H1 (cell line): ENCODE measurements around the gene NFIA. TPM values are rescaled to one million over a fixed set of nuclear protein-coding genes. Genes with fewer than 3 reads are reported as not detected.

Source experiments
- CTCF ChIA-PET: fragments of 300-600 bp; sonication (Branson Sonifier 250); formaldehyde crosslinking; loops from one replicate; lab custom pipeline; 2021; ENCODE audit not compliant: partially characterized antibody; lab: Charles Lee
- POLR2A ChIA-PET: fragments of 300-600 bp; sonication (Branson Sonifier 250); formaldehyde crosslinking; loops from one replicate; lab custom pipeline; 2021; ENCODE audit warnings: inconsistent platforms; ENCODE audit not compliant: partially characterized antibody; lab: Charles Lee
- DNase-seq, 2 experiments: peaks; one replicate each; pipeline versions ENCODE4 v3.0.0 to v3.0.0-alpha.2; 2010 to 2022; ENCODE audit warnings: low spot score in 2 of 2, low read depth in 1 of 2, mixed read lengths in 1 of 2
- FAIRE-seq: peaks from 2 replicates; lab custom pipeline; 2011; peaks lifted over from hg19 to GRCh38; lab: Jason Lieb, UNC
- H2AFZ ChIP-seq: 2 replicates; pipeline ENCODE4 v1.8.1; 2012; ENCODE audit warnings: low read length, inconsistent platforms
- H2AK5ac ChIP-seq: 2 replicates; pipeline ENCODE4 v1.6.1; 2013; ENCODE audit warnings: low read depth, low read length
- H2BK120ac ChIP-seq: replicated peaks from 2 replicates; pipeline ENCODE3; 2013; ENCODE audit warnings: low read depth, low read length, inconsistent platforms
- H2BK12ac ChIP-seq: 2 replicates; pipeline ENCODE4 v1.6.1; 2013; ENCODE audit warnings: low read depth, low read length
- H2BK15ac ChIP-seq: 2 replicates; pipeline ENCODE4 v1.6.1; 2013; ENCODE audit warnings: low read length
- H2BK20ac ChIP-seq: 2 replicates; pipeline ENCODE4 v1.6.1; 2013; ENCODE audit warnings: low read length
- H2BK5ac ChIP-seq: 2 replicates; pipeline ENCODE4 v1.6.1; 2013; ENCODE audit warnings: low read depth, low read length
- H3K14ac ChIP-seq: 2 replicates; pipeline ENCODE4 v1.6.1; 2013; ENCODE audit warnings: inconsistent platforms; ENCODE audit not compliant: insufficient read length
- H3K18ac ChIP-seq: 2 replicates; pipeline ENCODE4 v1.6.1; 2013; ENCODE audit warnings: low read length; ENCODE audit errors: extremely low read depth
- H3K23ac ChIP-seq: 2 replicates; pipeline ENCODE4 v1.6.1; 2013; ENCODE audit warnings: inconsistent platforms; ENCODE audit not compliant: insufficient read length
- H3K23me2 ChIP-seq: 2 replicates; pipeline ENCODE4 v1.6.1; 2013; ENCODE audit warnings: low read depth, low read length
- H3K27ac ChIP-seq: 2 replicates; pipeline ENCODE4 v1.6.1; 2011; ENCODE audit warnings: low read depth, low read length, inconsistent platforms
- H3K27me3 ChIP-seq, 4 experiments: replicated peaks in 1 of 4; 1 replicate in 1 of 4; 2 replicates in 3 of 4; pipeline versions ENCODE4 v1.6.1 to v1.8.1; 2011 to 2013; ENCODE audit warnings: low read length in 3 of 4, mild to moderate bottlenecking in 3 of 4, inconsistent platforms in 2 of 4, mixed read lengths in 2 of 4, moderate library complexity in 1 of 4; ENCODE audit not compliant: control insufficient read depth in 3 of 4, insufficient read depth in 3 of 4; ENCODE audit errors: extremely low read depth in 1 of 4
- H3K36me3 ChIP-seq, 4 experiments: 2 replicates each; pipeline versions ENCODE4 v1.6.1 to v1.8.1; 2011 to 2013; ENCODE audit warnings: mild to moderate bottlenecking in 4 of 4, low read length in 3 of 4, moderate library complexity in 2 of 4, control low read depth in 1 of 4, inconsistent platforms in 1 of 4; ENCODE audit not compliant: insufficient read depth in 4 of 4, control insufficient read depth in 2 of 4
- H3K4ac ChIP-seq: replicated peaks from 2 replicates; pipeline ENCODE3; 2013; ENCODE audit warnings: low read length, low read depth, mixed read lengths, inconsistent platforms; ENCODE audit not compliant: insufficient read length
- H3K4me1 ChIP-seq, 4 experiments: replicated peaks in 1 of 4; 1 replicate in 1 of 4; 2 replicates in 3 of 4; pipeline versions ENCODE4 v1.6.1 to v1.8.1; 2011 to 2013; ENCODE audit warnings: low read length in 3 of 4, inconsistent platforms in 2 of 4, mixed read lengths in 1 of 4; ENCODE audit not compliant: insufficient read depth in 4 of 4, control insufficient read depth in 3 of 4
- H3K4me2 ChIP-seq, 2 experiments: 2 replicates each; pipeline versions ENCODE4 v1.6.1 to v1.8.1; 2011 to 2013; ENCODE audit warnings: low read depth in 2 of 2, low read length in 2 of 2, control low read depth in 1 of 2, inconsistent platforms in 1 of 2, mild to moderate bottlenecking in 1 of 2; ENCODE audit not compliant: insufficient read depth in 1 of 2
- H3K4me3 ChIP-seq, 4 experiments: fragments of 200-600, 300-600 bp in 1 of 4; sonication (generic), shearing (Covaris generic), sonication (Bioruptor Twin) in 1 of 4; 2 replicates each; pipeline versions ENCODE4 v1.5.1 to v1.8.1; 2011 to 2016; ENCODE audit warnings: low read length in 4 of 4, low read depth in 3 of 4, control low read depth in 2 of 4, inconsistent platforms in 2 of 4, mild to moderate bottlenecking in 2 of 4, mixed read lengths in 1 of 4, moderate library complexity in 1 of 4; ENCODE audit not compliant: insufficient read depth in 2 of 4; ENCODE audit errors: extremely low read depth in 1 of 4
- H3K56ac ChIP-seq: replicated peaks from 2 replicates; pipeline ENCODE3; 2013; ENCODE audit warnings: low read depth, mild to moderate bottlenecking, mixed read lengths, low read length, inconsistent platforms; ENCODE audit not compliant: insufficient read length
- H3K79me1 ChIP-seq: 2 replicates; pipeline ENCODE4 v1.6.1; 2013; ENCODE audit warnings: low read depth, low read length, control low read depth
- H3K79me2 ChIP-seq, 2 experiments: 2 replicates each; pipeline versions ENCODE4 v1.6.1 to v1.8.1; 2012 to 2013; ENCODE audit warnings: low read length in 2 of 2, mild to moderate bottlenecking in 2 of 2, inconsistent platforms in 1 of 2; ENCODE audit not compliant: insufficient read depth in 2 of 2, control insufficient read depth in 1 of 2
- H3K9ac ChIP-seq, 4 experiments: replicated peaks in 1 of 4; 1 replicate in 1 of 4; 2 replicates in 3 of 4; pipeline versions ENCODE4 v1.6.1 to v1.8.1; 2011 to 2013; ENCODE audit warnings: low read depth in 3 of 4, low read length in 3 of 4, control low read depth in 2 of 4, mild to moderate bottlenecking in 2 of 4, moderate library complexity in 2 of 4, inconsistent platforms in 1 of 4; ENCODE audit errors: extremely low read depth in 1 of 4
- H3K9me3 ChIP-seq, 2 experiments: 2 replicates each; pipeline versions ENCODE4 v1.6.1 to v1.8.1; 2012 to 2013; ENCODE audit warnings: mild to moderate bottlenecking in 2 of 2, moderate library complexity in 2 of 2, control low read depth in 1 of 2, inconsistent platforms in 1 of 2, low read depth in 1 of 2, low read length in 1 of 2, mixed read lengths in 1 of 2; ENCODE audit not compliant: insufficient read depth in 2 of 2
- H4K20me1 ChIP-seq, 2 experiments: replicated peaks in 1 of 2; 2 replicates each; pipeline versions ENCODE3 to v1.8.1; 2011 to 2013; ENCODE audit warnings: inconsistent platforms in 2 of 2, low read length in 2 of 2, mild to moderate bottlenecking in 1 of 2; ENCODE audit not compliant: insufficient read depth in 2 of 2, control insufficient read depth in 1 of 2
- H4K5ac ChIP-seq: 2 replicates; pipeline ENCODE4 v1.6.1; 2013; ENCODE audit warnings: low read length, low read depth, mixed read lengths, inconsistent platforms; ENCODE audit not compliant: insufficient read length
- H4K8ac ChIP-seq: 2 replicates; pipeline ENCODE4 v1.8.0; 2013; ENCODE audit warnings: mild to moderate bottlenecking, moderate library complexity, low read length, inconsistent platforms; ENCODE audit not compliant: insufficient read depth; ENCODE audit errors: extremely low read depth
- H4K91ac ChIP-seq: replicated peaks from 2 replicates; pipeline ENCODE3; 2013; ENCODE audit warnings: low read length, mixed read lengths, inconsistent platforms; ENCODE audit not compliant: insufficient read length
- ATF3 ChIP-seq: IDR thresholded peaks from 2 replicates; pipeline ENCODE4 v1.6.1; 2011; ENCODE audit warnings: low read depth, mild to moderate bottlenecking, low read length; ENCODE audit not compliant: insufficient read depth
- CTCF ChIP-seq, 3 experiments: IDR thresholded peaks; 1 replicate in 2 of 3; 2 replicates in 1 of 3; pipeline versions ENCODE4 v1.5.1 to v1.6.1; 2011; ENCODE audit warnings: low read length in 3 of 3, mild to moderate bottlenecking in 3 of 3, inconsistent platforms in 2 of 3, low read depth in 1 of 3, moderate library complexity in 1 of 3; ENCODE audit not compliant: insufficient read depth in 1 of 3; ENCODE audit errors: control extremely low read depth in 1 of 3
- EGR1 ChIP-seq: IDR thresholded peaks from 2 replicates; pipeline ENCODE4 v1.6.1; 2011; ENCODE audit warnings: low read depth, low read length, borderline replicate concordance
- GTF2F1 ChIP-seq: IDR thresholded peaks from 2 replicates; pipeline ENCODE4 v1.6.1; 2012; ENCODE audit warnings: low read depth, low read length, improper control_type of control experiment, borderline replicate concordance
- KDM1A ChIP-seq: fragments of 200-600, 300-600 bp; sonication (generic); IDR thresholded peaks from 2 replicates; pipeline ENCODE4 v1.7.1; 2016; ENCODE audit warnings: mild to moderate bottlenecking, low read length, borderline replicate concordance
- RNF2 ChIP-seq: fragments of 200-900, 300-1000 bp; sonication (generic); IDR thresholded peaks from 2 replicates; pipeline ENCODE4 v1.7.1; 2016; ENCODE audit warnings: borderline replicate concordance, low read depth, mild to moderate bottlenecking, antibody characterized with exemption, low read length; ENCODE audit not compliant: poor library complexity, severe bottlenecking; ENCODE audit errors: missing control alignments
- SUZ12 ChIP-seq: fragments of 200-600 bp; sonication (generic); IDR thresholded peaks from 2 replicates; pipeline ENCODE4 v1.6.1; 2012; ENCODE audit warnings: mild to moderate bottlenecking, inconsistent platforms, low read length, moderate library complexity, mixed read lengths
- TAF1 ChIP-seq: IDR thresholded peaks from 2 replicates; pipeline ENCODE4 v1.6.1; 2011; ENCODE audit warnings: mild to moderate bottlenecking, low read depth, low read length
- WGBS, 2 experiments: shearing (Covaris generic) in 1 of 2; methylation state at CpG; one replicate each; pipeline versions ENCODE4 v1.1.6 to v1.1.7; 2013 to 2015; ENCODE audit warnings: low lambda C conversion rate in 2 of 2, mixed read lengths in 2 of 2, inconsistent platforms in 1 of 2, low coverage in 1 of 2, missing lambda C conversion rate in 1 of 2; ENCODE audit not compliant: insufficient replicate concordance in 2 of 2, insufficient coverage in 1 of 2, insufficient read length in 1 of 2; ENCODE audit errors: extremely low coverage in 1 of 2, missing lambda C conversion rate in 1 of 2; 5-methylcytosine and 5-hydroxymethylcytosine counted together
- polyA plus RNA-seq, 7 experiments: library from polyadenylated mRNA; depleted of rRNA in 3 of 7; stranded (reverse) in 5 of 7; unstranded in 2 of 7; fragments of >200 nt in 5 of 7; fragments of 200-250 nt in 2 of 7; gene quantifications; 1 replicate in 5 of 7; 2 replicates in 1 of 7; 4 replicates in 1 of 7; pipeline versions ENCODE4 v1.2.1 to v1.2.3, GENCODE V29; 2011 to 2013; ENCODE audit warnings: missing spikeins in 2 of 7, mixed read lengths in 2 of 7
- total RNA-seq: library from RNA; stranded (reverse); fragmentation: NEBNext Ultra II Directional; extraction: Animal tissue kit (Norgen Biotek cat#: 25700); gene quantifications from 2 replicates; pipeline ENCODE4 v1.2.1, GENCODE V29; 2021
- TF ChIP-seq, protein P1 (sequence below): IDR thresholded peaks from 2 replicates; pipeline ENCODE4 v1.6.1; 2012; ENCODE audit warnings: inconsistent platforms

NFIA gene
- total and polyA plus RNA-seq, 2 of the 8 experiments (the other 6 are each of a cell fraction or from before 2014, with no cell fraction given): 1.8 to 2.3 TPM

DNA sequence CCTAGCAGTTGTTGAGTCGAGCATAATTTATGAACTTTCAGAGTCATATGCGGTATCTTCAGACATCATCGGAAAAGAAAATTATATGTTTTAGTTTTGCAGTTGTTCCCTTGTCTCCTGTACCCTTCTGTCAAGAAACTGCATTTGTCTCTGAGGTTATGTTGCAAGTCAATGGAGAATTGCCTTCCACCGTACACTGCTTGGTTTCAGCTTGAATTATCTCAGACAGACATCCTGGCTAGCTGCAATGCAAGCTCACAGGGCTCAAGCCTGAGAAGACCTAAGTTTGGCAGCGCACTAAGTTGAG is 156.0 kb downstream of the NFIA start:
- no peaks in the 10 kb centered on the region for H4K20me1 ChIP-seq
- H3K79me1 ChIP-seq: no peaks in the 10 kb centered on the region
- H3K4me1 ChIP-seq: peaks cover 0 to 24% (median 7%) of the 10 kb centered on the region in 4 experiments; a peak in 3 of 7 replicates
- H2BK20ac ChIP-seq: no peak overlapping the region
- CTCF ChIA-PET: no interaction called here
- H3K23me2 ChIP-seq: no peaks in the 10 kb centered on the region
- no peaks in the 10 kb centered on the region for H3K79me2 ChIP-seq
- POLR2A ChIA-PET: no interaction called here
- no peak overlapping the region for H3K14ac ChIP-seq
- H4K8ac ChIP-seq: no peak overlapping the region
- no peak for DNase-seq
- no peak overlapping the region for H3K9ac ChIP-seq
- no peaks in the 10 kb centered on the region for H3K36me3 ChIP-seq
- H2BK5ac ChIP-seq: no peak overlapping the region
- H3K9me3 ChIP-seq: no peaks in the 10 kb centered on the region
- FAIRE-seq: peak; percentile 85
- H3K23ac ChIP-seq: no peak overlapping the region
- H3K56ac ChIP-seq: no peak overlapping the region
- no peak overlapping the region for H3K4ac ChIP-seq
- H3K4me3 ChIP-seq: no peak overlapping the region
- H3K18ac ChIP-seq: no peak overlapping the region
- H2BK15ac ChIP-seq: no peak overlapping the region
- WGBS, 2 experiments: 80% methylated on average over 5 of the region's 5 CpGs; no CpG with 5 or more reads in 1 of the 2 experiments
- no peak overlapping the region for H2BK12ac ChIP-seq
- no peak overlapping the region for H2AFZ ChIP-seq
- H2BK120ac ChIP-seq: no peak overlapping the region
- no peak overlapping the region for H4K5ac ChIP-seq
- H3K27ac ChIP-seq: no peak overlapping the region
- no peaks in the 10 kb centered on the region for H3K27me3 ChIP-seq
- H2AK5ac ChIP-seq: no peak overlapping the region
- no peak overlapping the region for H3K4me2 ChIP-seq
- no peak overlapping the region for H4K91ac ChIP-seq
- TF ChIP-seq GTF2F1 (no peak), EGR1 (no peak), CTCF (IDR thresholded peaks at IDR 0.05; ENCODE audit: control extremely low read depth in 1 of 3, insufficient read depth in 1 of 3, low read depth in 1 of 3, low read length in 3 of 3) (no peak), ATF3 (no peak), RNF2 (no peak), SUZ12 (no peak), TAF1 (no peak), KDM1A (no peak)
- TF ChIP-seq, protein P1, sequence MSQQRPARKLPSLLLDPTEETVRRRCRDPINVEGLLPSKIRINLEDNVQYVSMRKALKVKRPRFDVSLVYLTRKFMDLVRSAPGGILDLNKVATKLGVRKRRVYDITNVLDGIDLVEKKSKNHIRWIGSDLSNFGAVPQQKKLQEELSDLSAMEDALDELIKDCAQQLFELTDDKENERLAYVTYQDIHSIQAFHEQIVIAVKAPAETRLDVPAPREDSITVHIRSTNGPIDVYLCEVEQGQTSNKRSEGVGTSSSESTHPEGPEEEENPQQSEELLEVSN: no peak
